OCI-M2 (cell line): ENCODE results near the gene CAMK1D.
"Not testable (repeated sequence)": the region's sequence is repeated elsewhere in the genome, so short reads cannot be mapped to it uniquely, and the experiment has no call there.

Experiments used
- DNase-seq: peaks from one replicate; lab custom pipeline; 2025; ENCODE audit not compliant: unreplicated experiment; lab: John Stamatoyannopoulos, UW

CAMK1D gene

DNA sequence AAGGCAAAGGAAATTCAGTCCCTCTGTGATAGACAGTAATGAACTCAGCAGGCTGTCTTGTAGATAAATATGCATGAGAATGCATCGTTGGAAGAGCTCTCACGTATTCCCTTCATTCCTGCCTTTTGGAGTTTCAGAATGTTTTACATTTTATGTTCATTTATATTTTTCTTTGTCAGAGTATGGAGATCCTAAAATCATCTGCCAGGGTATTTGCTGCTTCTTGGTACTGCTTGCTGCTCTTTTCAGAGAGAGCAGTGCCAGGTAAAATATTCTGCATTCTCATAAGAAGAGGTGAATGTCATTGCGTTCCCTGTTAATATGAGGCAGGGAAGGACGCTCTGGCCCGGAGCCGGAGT is 362.0 kb downstream of the CAMK1D start:
- no peak for DNase-seq

DNA sequence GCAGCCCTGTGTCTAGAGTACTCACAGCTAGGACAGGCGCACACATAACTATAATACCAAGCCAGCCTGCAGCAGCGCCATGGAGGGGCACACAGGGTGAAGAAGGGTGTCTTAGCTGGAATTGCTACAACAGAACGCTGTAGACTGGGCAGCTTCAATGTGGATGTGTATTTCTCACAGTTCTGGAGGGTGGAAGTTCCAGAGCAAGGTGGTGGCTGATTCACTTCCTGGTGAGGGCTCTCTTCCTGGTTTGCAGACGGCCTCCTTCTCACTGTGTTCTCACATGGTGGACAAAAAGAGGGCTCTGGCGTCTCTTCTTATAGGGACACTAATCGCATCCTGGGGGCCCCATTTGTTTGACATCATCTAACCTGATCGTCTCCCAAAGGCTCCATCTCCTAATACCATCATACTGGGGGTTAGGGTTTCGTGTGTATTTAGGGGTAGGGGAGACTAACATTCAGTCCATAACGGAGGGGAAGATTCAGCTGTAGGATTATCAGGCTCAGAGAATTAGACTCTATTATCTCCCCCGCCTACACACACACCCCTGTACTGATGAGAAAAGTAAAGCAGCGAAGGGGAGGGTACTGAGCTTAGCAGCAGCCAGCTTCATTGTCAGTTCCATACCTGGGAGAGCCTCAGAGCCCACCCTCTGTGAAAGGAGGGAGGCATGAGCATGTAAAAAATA is 363.1 kb downstream of the CAMK1D start:
- DNase-seq, result no peak

- DNase-seq, result not testable (repeated sequence)
Observed at GRCh38 chr10:12712984-12713316, 363.6 kb downstream of the CAMK1D start.

DNA sequence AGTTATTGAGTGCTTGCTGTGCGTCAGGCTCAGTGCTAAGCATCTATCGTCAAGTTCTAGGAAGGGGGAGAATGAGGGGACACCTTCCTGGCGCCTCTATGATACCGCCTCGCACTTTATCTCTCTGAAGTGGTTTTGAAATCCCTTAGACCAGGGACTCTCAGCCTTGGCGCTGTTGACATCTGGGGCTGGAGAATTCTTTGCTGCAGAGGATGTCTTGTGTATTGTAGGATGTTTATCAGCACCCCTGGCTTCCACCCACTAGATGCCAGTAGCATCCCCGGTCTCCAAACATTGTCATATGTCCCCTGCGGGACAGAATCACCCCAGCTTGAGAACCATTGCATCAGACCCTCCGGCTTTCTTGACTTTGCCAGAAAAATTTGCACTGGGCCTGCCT is 366.7 kb downstream of the CAMK1D start:
- no peak for DNase-seq

DNA sequence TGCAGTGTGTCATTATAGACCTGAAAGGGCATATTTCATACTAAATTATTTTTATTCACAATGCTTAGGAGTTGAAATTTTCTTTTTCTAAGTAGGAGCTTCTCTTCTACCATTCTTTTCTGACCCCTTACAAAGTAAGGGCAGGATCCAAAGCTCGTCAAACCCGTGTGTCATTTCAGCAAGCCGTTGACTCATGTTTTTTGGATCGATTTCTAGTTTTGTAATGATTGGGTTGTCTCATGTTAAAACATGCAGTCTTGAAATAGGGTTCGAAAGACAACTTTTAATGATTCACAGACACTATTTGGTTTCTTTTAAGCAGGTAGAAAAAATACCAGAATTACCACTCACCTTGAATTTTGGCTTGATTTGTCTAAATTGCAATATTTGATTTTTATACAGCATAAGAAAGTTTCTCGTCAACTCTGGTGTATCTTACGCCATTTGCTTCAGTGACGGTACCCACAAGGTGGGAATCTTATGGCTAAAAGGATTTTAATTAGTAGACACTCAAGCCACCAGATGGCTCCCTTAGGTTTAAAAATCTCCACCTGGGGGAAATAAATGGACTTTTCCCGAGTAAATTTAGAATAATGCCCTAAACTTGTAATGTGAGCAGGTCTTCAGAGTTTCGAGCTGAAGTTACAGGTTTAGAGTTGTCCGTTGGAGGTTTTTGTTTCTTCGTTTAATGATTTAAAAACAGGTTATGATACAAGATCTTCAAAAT is 368.8 kb downstream of the CAMK1D start:
- no peak for DNase-seq

DNA sequence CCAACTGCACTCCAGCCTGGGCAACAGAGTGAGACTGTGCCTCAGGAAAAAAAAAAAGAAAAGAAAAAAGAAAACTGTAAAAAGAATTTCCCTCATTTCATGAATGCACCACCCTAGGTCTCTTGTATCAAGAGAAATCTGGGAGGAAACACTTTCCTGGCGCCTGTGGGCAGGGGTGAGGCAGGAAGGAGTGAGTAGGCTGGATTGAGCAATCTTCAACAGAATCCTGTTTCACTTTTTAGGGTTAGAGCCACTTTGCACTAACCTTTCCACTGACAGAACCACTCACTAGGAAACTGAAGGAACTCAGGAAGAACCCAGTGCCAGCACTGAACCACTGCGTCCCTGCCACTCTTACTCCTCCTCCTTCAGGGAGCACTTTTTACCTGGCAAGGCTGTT is 370.0 kb downstream of the CAMK1D start:
- DNase-seq, result no peak

DNA sequence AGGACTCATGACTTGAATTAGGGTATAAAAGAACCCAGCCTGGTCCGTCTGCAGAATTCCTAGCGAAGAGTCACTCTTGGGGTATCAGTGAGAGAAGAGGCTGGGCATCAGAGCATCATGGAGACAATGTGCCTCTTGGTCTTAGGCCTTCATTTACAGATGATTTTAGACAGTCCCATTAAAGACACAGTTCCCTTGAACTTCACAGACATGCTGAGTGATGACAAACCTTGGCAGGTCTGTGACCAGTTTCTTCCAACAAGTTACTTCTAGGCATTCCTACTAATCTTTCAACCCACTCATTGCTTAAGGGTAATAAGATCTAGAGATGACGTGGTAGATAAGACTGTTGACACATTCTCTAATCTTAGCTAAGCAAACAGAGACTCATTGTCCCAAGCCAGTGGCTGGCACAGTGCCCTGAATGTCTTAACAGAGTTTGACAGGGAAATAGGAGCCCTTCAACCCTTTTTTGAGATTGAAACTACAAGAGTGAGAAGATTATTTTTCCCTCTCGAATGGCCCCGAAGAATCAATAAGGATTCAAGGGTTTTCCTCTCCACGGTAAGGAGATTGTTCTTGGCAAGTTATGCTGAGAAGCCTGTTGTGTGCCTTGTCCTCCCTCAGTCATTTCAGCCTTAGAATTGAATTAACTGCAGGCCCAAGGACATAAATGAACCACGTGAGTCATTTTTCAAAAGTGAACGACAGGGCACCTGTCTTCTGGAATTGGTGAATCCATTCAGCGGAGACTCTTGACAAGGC is 371.1 kb downstream of the CAMK1D start:
- no peak for DNase-seq

- no peak for DNase-seq
Observed at GRCh38 chr10:12721334-12721733, 372.0 kb downstream of the CAMK1D start.

DNA sequence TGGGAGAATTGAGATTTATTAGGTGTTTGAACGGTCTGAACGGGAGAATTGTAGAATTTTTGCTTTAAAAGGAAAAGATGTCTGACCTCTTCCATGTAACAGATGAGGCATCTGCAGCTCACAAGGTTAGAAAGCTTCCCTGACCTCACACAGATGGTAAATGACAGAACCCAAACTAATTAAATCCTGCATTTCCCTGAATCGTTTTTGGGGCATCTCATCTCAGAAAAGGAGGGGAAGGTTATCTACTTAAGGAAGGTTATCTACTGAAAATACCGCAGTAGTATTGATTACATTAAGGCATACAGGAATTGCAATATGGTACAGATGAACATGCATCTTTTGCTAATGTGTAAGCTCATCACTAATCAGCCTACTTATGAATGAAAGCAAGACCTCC is 373.9 kb downstream of the CAMK1D start:
- DNase-seq, result no peak

DNA sequence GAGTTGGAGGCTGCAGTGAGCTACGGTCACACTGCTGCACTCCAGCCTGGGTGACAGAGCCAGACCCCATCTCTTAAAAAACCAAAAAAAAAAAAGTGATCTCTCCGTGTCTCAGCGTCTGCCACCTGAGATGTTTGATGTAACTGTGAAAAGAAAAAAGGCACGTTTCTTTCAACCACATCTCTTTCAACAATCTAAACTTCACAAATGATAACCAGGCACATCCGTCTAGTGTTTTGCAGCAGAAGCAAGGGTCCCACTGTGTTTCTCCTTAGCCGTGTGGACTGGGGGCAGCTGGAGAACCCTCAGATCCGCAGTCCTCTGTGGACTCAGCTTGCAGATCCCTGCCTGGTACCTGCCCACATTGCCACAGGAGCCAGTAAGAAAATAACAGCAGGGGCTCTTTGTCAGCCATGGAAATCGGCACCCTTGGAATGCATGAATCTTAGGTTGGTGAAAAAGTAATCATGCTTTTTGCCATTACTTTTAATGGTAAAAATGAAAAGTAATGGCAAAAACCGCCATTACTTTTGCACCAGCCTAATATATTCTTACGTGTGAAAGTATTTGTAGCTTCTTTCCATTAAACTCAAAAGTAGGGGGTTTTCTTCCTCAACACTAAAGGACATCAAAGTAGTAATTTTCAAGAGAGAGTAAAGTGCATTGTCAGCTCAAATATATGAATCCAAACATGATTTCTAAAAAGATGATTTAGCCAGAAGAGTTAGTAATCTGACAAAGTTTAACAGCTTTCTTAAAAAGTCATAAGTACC is 375.6 kb downstream of the CAMK1D start:
- DNase-seq, result no peak

DNA sequence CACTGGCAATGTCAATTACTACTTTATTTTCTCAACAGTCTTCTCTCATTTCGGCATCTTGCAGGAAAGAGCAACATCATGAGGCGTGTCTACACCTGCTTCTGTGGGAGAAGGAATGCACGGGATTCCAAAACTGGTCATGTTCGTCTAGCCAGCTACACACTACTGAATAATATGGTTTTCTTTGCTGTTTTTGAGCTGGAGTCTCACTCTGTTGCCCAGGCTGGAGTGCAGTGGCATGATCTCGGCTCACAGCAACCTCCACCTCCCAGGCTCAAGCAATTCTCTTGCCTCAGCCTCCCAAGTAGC is 376.2 kb downstream of the CAMK1D start:
- DNase-seq, result not testable (repeated sequence)

DNA sequence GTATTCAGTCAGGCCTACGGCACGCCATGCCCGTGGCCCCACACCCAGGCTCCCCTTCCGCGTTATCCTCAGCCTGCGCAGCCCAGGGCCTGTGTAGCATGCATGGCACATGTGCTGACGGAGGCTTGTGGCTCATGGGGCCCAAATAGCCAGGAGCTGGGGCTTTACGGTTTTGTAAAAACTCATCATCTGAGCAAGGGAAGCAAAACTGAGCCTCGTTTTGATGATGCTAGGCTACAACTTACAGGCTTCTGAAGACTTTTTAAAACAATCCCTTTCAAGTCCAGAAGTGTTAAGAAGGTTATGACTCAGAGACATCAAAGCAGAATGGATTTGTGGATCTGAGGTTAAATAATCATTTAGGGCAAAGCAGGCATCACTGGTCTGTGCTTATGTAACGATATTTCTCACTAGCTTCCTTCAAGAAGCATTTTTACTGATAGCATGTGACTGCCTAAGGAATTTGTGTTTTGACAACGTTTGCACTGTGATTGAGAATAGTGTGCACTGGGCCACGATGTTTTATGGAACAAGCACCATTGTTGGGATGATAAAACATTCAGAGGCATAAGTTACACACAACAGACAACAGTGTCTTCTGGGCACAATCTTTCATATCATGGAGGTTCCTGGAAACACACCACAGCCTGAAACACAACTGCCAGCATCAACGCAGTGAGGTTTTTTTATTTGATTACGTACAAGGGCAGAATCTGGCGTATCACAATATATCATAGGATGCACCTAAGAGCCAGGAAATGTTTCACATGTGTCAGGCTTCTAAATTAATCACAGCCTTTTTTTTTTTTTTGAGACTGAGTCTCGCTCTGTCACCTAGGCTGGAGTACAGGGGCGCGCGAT is 377.9 kb downstream of the CAMK1D start:
- no peak for DNase-seq

DNA sequence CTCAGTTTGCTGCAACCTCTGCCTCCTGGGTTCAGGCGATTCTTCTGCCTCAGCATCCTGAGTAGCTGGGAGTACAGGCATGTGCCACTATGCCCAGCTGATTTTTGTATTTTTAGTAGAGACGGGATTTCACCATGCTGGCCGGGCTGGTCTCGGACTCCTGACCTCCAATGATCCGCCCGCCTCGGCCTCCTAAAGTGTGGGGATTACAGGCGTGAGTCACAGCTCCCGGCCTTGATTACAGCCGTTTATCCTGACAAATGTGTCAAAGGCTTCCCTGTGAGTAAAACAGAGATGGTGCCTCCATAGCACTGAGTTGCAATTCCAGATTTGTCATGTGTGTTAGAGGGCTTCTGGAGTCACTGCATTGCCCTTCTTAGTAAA is 378.5 kb downstream of the CAMK1D start:
- no peak for DNase-seq

GRCh38 chr10:12728494-12728893 is 379.1 kb downstream of the CAMK1D start:
- no peak for DNase-seq

- DNase-seq, result no peak
Observed at GRCh38 chr10:12729885-12730284, 380.5 kb downstream of the CAMK1D start.

- DNase-seq, result no peak
Observed at GRCh38 chr10:12730809-12731519, 381.6 kb downstream of the CAMK1D start.

- DNase-seq, result no peak
Observed at GRCh38 chr10:12733271-12733670, 383.9 kb downstream of the CAMK1D start.

DNA sequence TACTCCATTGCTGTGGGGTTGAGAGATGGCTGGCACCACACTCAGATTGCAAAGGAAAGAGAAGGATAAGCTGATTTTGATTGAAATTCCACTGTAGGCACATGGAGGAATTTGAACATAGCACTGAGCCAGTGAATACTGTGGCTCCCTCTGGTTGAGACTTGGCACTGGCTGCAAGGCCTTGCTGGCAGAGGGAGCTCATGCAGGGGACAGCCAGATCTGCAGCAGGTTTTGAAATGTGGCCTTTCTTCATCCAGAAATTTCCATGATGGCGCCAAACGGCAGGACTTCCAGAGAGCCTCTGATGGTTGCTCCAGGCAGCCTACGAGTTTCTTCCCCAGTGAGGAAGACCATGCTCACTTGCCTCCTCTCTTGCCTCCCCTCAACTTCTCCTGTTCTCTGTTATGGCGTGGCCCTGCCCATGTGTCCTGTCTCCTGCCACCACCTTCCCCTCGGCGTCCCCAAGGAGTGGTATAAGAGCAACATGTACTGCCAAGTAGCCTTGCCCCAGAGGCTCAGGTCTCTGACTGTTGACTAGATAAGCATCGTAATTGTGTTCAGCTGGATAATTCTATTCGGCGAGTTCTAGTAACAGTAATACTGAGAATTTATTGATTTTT is 386.6 kb downstream of the CAMK1D start:
- no peak for DNase-seq

DNA sequence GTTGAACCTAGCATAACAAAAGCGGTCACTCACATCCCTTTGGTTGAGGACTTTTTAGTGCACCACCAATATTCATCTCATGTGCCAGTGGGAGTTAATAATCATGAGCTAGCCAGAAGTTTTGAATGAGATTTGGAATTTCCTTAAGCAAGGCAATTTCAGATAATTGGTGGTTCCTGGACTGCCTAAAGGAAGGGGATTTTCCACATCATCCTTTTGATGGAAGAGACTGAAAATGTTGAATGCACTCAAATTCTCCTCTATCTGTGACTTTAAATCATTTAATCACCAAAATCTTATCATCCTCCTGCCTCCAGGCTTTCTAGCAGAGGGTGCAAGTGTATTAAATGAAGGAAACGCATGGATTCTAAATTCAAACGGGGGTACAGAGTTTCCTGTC is 391.5 kb downstream of the CAMK1D start:
- DNase-seq, result no peak

DNA sequence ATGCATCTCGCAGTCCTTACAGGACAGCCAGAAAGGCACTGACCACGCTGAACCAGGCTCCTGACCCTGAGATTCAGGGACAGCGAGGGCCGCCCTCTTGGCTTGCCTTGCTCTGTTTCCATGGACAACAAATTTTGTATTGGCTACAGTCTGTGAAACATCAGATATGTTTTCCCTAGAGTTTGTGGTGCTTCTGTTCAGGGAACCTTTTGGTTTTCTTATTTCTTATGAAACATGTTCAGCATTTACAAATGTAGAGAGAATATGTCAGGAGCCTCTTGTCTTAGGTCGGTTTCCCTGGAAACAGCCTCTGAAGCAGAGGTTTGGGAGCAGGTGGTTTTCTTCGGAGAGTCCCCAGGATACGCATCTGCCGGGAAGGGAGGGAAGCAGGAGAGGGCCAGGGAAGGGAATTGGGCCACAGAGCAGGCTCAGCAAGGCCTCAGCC is 392.0 kb downstream of the CAMK1D start:
- no peak for DNase-seq
